ENCODE measurements around the gene COL16A1.

COL16A1 gene

DNA sequence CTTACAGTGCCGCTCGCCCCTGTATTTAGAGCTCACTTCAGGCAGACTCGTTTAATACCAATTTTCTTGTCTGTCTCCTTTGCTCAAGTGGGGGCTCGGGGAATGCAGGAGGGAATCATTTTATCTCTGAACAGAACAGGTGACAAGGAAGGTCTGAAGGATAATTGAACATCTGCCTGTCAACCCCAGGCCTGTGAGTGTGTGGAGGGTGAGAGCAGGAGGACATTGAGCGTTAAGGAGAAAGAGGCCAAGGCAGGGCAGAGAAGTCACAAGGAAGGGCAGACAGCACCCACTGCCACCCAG lies 49.4 kb downstream of the COL16A1 start:
- H3K4me1 ChIP-seq (ENCODE audit: insufficient read depth, insufficient read length) = peaks cover 15% of the 10 kb centered on the region
- no peak for DNase-seq (ENCODE audit: low read depth, low spot score)
- no peak overlapping the region for H3K4me3 ChIP-seq (ENCODE audit: insufficient read length, low read depth)
- TF ChIP-seq ZNF274 (IDR thresholded peaks at IDR 0.05; ENCODE audit: low read depth, low read length) (no peak), YY1 (IDR thresholded peaks at IDR 0.05; ENCODE audit: insufficient read depth, insufficient read length) (no peak), SUZ12 (IDR thresholded peaks at IDR 0.05; ENCODE audit: extremely low read depth, insufficient read depth, insufficient read length) (no peak)
- no peaks in the 10 kb centered on the region for H3K27me3 ChIP-seq (ENCODE audit: insufficient read depth, insufficient read length)
- no peak overlapping the region for H3K9ac ChIP-seq (ENCODE audit: insufficient read length, low read depth)
- no peaks in the 10 kb centered on the region for H3K9me3 ChIP-seq (ENCODE audit: insufficient read depth, low read length)
- peaks cover 6% of the 10 kb centered on the region for H3K36me3 ChIP-seq (ENCODE audit: insufficient read depth, insufficient read length, low read length)

DNA sequence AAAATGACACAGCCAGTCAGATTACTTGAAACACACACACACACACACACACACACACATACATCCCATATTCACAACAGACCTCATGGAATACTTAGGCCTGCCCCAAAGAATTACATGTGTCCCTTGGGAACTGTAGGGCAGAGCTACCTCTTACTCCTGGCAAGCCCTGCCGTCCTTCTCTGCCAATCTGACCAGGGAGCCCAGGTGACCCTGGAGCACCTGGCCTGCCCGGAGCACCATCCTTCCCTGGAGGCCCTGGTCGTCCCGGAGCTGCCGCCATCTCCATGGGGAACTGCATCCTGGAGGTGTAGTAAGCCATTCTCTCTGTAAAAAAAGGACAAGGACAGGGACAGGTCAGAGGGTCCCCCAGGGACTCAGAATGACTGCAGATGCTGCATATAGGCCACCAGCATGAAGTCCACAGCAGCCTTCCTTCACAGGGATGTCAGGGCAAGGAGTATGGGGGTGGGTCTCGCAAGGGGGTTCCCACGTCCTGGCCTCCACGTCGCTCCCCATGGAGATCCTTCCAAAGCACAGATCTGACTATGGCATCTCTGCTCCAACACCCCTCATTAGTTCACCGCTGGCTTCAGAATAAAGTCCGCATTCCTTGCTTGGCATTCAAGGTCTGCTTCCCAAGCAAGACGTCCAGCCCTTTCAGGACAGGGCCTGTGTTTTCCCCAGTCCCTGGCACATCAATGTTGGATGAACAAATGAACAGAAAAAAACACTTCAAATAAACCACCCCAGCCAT lies 49.9 kb downstream of the COL16A1 start:
- H3K9ac ChIP-seq (ENCODE audit: insufficient read length, low read depth) = no peak overlapping the region
- no peak for DNase-seq (ENCODE audit: low read depth, low spot score)
- TF ChIP-seq YY1 (IDR thresholded peaks at IDR 0.05; ENCODE audit: insufficient read depth, insufficient read length) (no peak), SUZ12 (IDR thresholded peaks at IDR 0.05; ENCODE audit: extremely low read depth, insufficient read depth, insufficient read length) (no peak), ZNF274 (IDR thresholded peaks at IDR 0.05; ENCODE audit: low read depth, low read length) (no peak)
- H3K4me3 ChIP-seq (ENCODE audit: insufficient read length, low read depth) = no peak overlapping the region
- H3K4me1 ChIP-seq (ENCODE audit: insufficient read depth, insufficient read length) = peaks cover 10% of the 10 kb centered on the region
- no peaks in the 10 kb centered on the region for H3K27me3 ChIP-seq (ENCODE audit: insufficient read depth, insufficient read length)
- H3K36me3 ChIP-seq (ENCODE audit: insufficient read depth, insufficient read length, low read length) = peaks cover 6% of the 10 kb centered on the region
- no peaks in the 10 kb centered on the region for H3K9me3 ChIP-seq (ENCODE audit: insufficient read depth, low read length)

DNA sequence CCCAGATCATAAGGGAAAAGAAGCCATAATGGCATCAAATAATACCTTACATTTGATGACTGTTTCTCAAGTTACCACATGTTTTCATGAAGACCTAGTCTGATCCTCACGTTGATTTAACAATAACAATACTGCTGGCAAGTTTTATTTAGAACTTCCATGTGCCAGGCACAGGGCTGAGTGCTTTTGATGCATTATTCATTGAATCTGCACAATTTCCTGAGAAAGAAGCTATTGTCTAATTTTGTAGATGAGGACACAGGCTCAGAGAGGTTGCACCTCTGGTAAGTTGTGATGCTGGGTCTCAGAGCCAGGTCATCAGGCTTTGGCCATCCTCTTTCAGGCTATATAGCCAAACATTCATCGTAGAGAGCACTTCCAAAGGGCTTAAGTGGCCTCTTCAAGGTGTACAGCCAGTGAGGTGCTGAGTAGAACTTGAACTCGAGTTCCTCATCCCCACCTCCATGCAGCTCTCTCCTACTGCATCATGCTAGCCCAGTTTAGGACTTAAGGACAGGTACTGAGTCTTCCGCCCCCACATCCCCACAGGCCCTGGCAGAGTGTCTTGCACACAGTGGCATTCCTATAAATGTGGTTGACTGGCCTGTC lies 50.8 kb downstream of the COL16A1 start:
- Histone ChIP-seq H3K36me3 (ENCODE audit: insufficient read depth, insufficient read length, low read length) (peaks cover 6% of the 10 kb centered on the region), H3K27me3 (ENCODE audit: insufficient read depth, insufficient read length) (no peaks in the 10 kb centered on the region), H3K9me3 (ENCODE audit: insufficient read depth, low read length) (no peaks in the 10 kb centered on the region), H3K4me1 (ENCODE audit: insufficient read depth, insufficient read length) (peaks cover 8% of the 10 kb centered on the region), H3K9ac (ENCODE audit: insufficient read length, low read depth) (no peak overlapping the region), H3K4me3 (ENCODE audit: insufficient read length, low read depth) (no peak overlapping the region)
- no peak for DNase-seq (ENCODE audit: low read depth, low spot score)
- TF ChIP-seq SUZ12 (IDR thresholded peaks at IDR 0.05; ENCODE audit: extremely low read depth, insufficient read depth, insufficient read length) (no peak), ZNF274 (IDR thresholded peaks at IDR 0.05; ENCODE audit: low read depth, low read length) (no peak), YY1 (IDR thresholded peaks at IDR 0.05; ENCODE audit: insufficient read depth, insufficient read length) (no peak)

DNA sequence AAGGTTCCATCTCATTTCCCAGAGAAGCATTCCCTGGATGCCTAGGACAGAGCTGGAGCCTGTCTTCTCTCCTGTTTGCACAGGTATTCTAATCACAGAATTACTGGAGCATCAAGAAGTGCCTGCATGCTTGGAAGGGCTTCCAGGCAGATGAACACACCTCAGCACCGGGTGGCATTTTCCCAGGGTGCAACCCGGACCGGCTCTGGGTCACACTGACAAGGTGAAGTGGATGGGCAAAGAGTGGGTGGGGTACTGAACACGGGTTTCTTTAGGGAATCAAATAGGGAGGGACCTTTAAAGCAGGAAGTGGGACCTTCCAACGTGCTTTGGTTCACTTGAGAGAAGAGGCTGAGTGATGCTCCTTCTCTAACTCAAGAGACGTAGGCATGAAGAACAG lies 52.1 kb downstream of the COL16A1 start:
- Histone ChIP-seq H3K9ac (ENCODE audit: insufficient read length, low read depth) (no peak overlapping the region), H3K36me3 (ENCODE audit: insufficient read depth, insufficient read length, low read length) (peaks cover 6% of the 10 kb centered on the region), H3K27me3 (ENCODE audit: insufficient read depth, insufficient read length) (no peaks in the 10 kb centered on the region), H3K4me3 (ENCODE audit: insufficient read length, low read depth) (no peak overlapping the region), H3K9me3 (ENCODE audit: insufficient read depth, low read length) (no peaks in the 10 kb centered on the region), H3K4me1 (ENCODE audit: insufficient read depth, insufficient read length) (peaks cover 4% of the 10 kb centered on the region)
- no peak for TF ChIP-seq ZNF274 (IDR thresholded peaks at IDR 0.05; ENCODE audit: low read depth, low read length)
- no peak for TF ChIP-seq YY1 (IDR thresholded peaks at IDR 0.05; ENCODE audit: insufficient read depth, insufficient read length)
- no peak for TF ChIP-seq SUZ12 (IDR thresholded peaks at IDR 0.05; ENCODE audit: extremely low read depth, insufficient read depth, insufficient read length)
- no peak for DNase-seq (ENCODE audit: low read depth, low spot score)

DNA sequence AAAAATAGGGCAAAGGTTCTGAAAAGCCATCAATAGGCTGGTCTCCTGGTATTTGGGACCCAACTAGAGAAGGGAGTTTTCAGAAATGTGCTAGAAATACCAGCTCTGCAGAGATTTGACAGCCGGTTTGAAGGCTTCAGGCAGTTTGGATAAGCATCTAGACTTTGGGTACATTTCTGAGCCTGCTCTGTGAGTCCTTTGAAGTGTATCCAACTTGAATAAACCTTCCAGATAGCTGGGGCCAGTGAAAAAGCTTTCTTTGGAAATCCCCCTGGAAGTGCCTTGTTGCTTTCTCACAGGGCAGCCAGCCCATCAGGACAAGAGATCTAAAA lies 52.8 kb downstream of the COL16A1 start:
- H3K36me3 ChIP-seq (ENCODE audit: insufficient read depth, insufficient read length, low read length) = peaks cover 6% of the 10 kb centered on the region
- no peaks in the 10 kb centered on the region for H3K4me1 ChIP-seq (ENCODE audit: insufficient read depth, insufficient read length)

DNA sequence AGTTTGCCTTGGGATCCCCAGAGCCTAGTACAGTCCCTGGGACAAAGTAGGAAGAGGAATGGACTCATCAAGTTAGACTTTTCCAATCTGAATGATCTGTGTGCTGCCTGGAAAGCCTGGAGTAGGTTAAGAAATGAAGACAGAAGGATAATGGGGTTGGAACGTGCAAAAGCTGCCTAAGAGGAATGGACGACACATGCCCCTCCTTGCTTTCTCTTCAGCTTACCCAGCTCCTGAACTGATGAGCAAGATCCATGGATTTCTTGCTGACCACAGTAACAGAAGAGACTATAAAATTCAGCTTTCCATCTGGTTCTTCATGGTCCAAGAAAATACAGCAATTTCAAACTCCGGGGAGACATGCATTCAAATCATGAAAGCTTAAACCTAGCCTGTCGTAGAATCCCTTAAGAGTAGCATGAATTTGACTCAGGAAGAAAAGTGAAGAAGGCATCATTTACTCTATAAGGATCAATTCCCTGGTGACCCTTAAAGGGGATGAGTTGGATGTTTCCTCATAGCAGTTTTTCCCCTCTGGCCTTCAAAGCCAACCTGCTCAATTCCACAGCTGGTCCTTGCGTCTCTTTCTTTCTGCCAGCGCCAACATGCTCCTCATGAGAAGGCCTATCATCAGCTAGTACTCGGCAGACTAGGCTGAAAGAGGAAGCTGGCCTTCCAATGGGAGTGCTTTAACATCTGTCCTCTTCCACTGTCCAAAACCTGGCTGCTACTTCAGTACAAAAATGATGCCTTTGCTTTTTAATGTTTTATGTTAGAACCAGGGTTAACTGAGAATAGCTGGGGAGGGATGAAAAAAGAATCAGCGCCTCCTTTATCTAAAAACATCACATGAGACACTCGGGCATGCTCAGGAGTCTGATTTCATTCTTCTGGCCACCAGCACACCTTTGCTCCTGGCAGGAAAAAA lies 53.4 kb downstream of the COL16A1 start:
- H3K36me3 ChIP-seq (ENCODE audit: insufficient read depth, insufficient read length, low read length) = peaks cover 6% of the 10 kb centered on the region
- DNase-seq (ENCODE audit: low read depth, low spot score) = no peak
- H3K27me3 ChIP-seq (ENCODE audit: insufficient read depth, insufficient read length) = no peaks in the 10 kb centered on the region
- no peaks in the 10 kb centered on the region for H3K4me1 ChIP-seq (ENCODE audit: insufficient read depth, insufficient read length)
- H3K4me3 ChIP-seq (ENCODE audit: insufficient read length, low read depth) = no peak overlapping the region
- no peak overlapping the region for H3K9ac ChIP-seq (ENCODE audit: insufficient read length, low read depth)
- no peaks in the 10 kb centered on the region for H3K9me3 ChIP-seq (ENCODE audit: insufficient read depth, low read length)
- TF ChIP-seq YY1 (IDR thresholded peaks at IDR 0.05; ENCODE audit: insufficient read depth, insufficient read length) (no peak), ZNF274 (IDR thresholded peaks at IDR 0.05; ENCODE audit: low read depth, low read length) (no peak), SUZ12 (IDR thresholded peaks at IDR 0.05; ENCODE audit: extremely low read depth, insufficient read depth, insufficient read length) (no peak)

More for the DNA sequence above, 52.8 kb downstream of the COL16A1 start:
- no peak for DNase-seq (ENCODE audit: low read depth, low spot score)
- H3K9me3 ChIP-seq (ENCODE audit: insufficient read depth, low read length) = no peaks in the 10 kb centered on the region
- no peak overlapping the region for H3K4me3 ChIP-seq (ENCODE audit: insufficient read length, low read depth)
- H3K9ac ChIP-seq (ENCODE audit: insufficient read length, low read depth) = no peak overlapping the region
- H3K27me3 ChIP-seq (ENCODE audit: insufficient read depth, insufficient read length) = no peaks in the 10 kb centered on the region
- TF ChIP-seq SUZ12 (IDR thresholded peaks at IDR 0.05; ENCODE audit: extremely low read depth, insufficient read depth, insufficient read length) (no peak), YY1 (IDR thresholded peaks at IDR 0.05; ENCODE audit: insufficient read depth, insufficient read length) (no peak), ZNF274 (IDR thresholded peaks at IDR 0.05; ENCODE audit: low read depth, low read length) (no peak)
